OCI-LY7 (cell line): ENCODE data around the gene CENPC.

Source experiments
- CTCF ChIP-seq: fragments of 200-600 bp; sonication (generic); conservative IDR thresholded peaks from 2 replicates; pipeline ENCODE4 v1.5.1; 2014; ENCODE audit warnings: mild to moderate bottlenecking, antibody characterized with exemption, low read length, moderate library complexity, mixed read lengths
- EZH2phosphoT487 ChIP-seq: fragments of 200-600 bp; sonication (generic); IDR thresholded peaks from 2 replicates; pipeline ENCODE4 v1.6.1; 2018; ENCODE audit warnings: low read depth, borderline replicate concordance, mild to moderate bottlenecking, mixed run types, antibody characterized with exemption, low read length, moderate library complexity, mixed read lengths

- TF ChIP-seq CTCF (no peak), EZH2phosphoT487 (no peak)
These were observed 23.5 kb upstream of the CENPC start for GRCh38 chr4:67568820-67569219.
